Stimulated activated CD4-positive, alpha-beta T cell treated with anti-CD3 and anti-CD28 coated beads, Interleukin-4, amount 100 ng/mL, for 24 hours (primary cell): ENCODE results near the gene LSS.

Experiments
- DNase-seq: peaks from one replicate; pipeline ENCODE4 v3.0.0-alpha.2; 2020

LSS gene

DNA sequence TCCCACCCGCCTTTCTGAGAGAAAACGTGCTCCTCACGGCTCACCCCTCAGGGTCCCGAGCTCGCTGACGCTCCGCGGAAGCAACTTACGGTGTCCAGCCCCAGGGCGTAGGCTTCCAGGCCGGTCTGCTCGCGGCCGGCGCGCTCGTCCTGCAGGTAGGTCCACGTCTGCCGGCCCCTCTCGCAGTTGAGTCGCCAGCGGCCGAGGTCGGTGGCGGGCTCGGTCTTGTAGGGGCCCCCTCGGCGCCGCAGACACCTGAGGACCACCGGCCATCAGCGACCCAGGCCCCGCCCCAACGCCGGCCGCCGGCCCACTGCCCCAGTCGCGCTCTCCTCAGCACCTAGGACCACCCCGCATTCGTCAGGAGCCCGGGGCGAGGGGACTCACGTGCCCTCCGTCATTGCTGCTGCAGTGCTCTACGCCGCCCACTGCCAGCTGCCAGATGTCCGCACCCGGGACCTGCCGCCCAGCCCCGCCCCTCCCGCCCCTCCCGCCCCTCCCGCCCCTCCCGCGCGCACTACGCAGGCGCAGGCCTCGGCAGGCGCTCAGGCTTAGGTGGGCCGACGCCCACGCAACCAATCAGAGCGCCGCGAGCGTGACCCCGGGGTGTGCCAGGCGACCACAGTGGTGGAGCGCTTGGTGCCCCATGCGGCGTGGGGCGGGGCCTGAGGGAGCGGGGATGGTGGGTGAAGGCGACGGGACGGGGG, at the start of gene LSS:
Gene LSS, minus strand, starts transcription at position 430 of the 707 bp plus-strand sequence. Its CDS starts 29 bp downstream, at position 401.
- peak; percentile 94 for DNase-seq

DNA sequence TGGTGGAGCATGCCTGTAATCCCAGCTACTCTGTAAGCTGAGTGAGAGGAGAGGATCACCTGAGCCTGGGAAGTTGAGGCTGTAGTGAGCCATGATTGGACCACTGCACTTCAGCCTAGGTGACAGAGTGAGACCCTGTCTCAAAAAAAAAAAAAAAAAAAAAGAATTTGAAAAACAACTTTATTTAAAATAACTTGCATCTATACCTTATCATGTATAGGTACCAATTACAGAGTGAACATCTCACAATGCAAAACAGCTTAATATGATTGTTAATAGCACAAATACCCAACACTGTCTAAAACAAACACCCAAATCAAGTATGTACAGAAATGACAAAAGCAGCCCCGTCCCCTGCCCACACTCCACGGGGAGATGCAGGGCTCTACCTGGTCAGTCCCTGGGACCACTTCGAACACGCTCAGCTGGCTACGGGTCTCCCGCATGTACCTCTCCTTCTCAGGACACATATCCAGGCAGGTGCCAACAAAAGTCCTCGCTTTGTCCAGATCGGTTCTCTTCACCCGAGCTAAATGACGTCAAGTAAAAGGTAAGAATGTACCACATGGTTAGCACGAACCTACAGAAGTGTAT, 46.3 kb upstream of the LSS start:
- DNase-seq = no peak

DNA sequence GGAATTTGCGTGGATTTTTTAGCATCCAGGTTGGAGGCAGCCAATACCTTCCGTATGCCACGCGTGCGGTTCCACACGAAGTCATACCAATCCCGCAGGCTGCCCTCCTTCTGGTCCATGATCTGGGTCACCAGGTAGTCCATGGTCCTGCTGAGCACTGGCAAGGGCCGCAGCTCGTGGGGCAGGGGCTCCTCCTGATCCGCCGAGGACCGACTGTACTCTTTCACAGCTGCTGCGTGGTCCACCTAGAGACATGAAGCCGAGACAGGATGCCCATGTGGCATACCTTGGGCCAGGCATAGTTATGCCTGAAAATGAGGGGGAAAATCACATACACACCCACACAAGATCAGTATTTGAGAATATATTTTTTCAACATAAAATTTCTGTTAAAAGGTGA, 44.8 kb upstream of the LSS start:
- DNase-seq = no peak

DNA sequence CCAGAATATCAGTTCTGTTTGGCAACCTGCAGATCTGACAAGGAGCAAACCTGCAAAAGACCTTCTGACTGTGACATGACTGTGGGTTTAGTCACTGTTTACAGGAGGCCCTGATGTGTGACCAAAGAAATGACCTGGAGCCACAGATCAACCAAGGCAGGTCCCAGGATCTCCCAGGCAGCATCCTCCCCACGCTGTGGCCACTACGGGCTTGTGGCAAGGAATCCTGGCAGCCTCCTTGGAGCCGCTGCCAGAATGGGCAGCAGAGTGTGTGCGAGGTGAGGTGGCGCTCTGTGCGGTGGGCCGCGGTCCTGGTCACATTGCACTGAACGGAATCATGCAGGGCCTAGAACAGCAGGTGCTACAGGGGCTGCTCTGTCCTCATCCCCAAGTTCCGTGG, 40.9 kb upstream of the LSS start:
- DNase-seq = no peak

DNA sequence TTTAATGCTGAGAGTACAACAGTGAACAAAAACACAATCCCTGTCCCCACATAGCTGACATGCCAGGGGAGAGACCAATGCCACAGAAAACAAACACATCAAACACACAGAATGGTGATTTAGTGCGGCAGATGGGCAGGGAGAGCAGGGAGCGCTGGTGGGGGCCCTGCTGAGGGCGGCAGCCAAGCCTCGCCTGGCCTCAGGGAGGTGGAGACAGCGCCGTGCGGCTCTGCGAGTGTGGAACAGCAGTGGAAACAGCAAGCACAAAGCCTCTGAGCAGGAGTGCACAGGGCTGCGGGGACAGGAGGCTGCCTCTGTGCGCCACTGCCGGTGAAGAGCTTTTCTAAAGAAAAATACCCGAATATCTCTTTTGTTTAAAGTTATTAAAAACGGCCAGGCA, 39.8 kb upstream of the LSS start:
- DNase-seq = no peak

DNA sequence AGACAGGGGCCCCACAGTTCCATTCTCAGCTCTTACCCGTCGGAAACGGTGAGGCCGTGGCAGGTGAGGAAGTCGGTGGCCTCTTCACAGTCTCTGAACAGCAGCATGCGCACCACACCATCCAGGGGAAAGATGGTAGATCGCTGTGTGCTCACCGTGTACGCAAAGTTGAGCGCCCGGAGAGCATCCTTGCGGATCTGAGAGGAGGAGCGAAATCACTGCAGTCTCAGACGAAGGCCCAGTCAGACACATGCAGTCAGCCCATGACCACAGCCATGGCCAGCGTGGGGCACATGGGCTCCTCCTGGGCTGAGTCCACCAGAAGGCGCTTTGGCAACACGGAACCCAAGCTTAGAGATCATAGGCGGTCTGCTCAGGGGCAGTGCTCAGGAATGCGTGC, 38.4 kb upstream of the LSS start:
- no peak for DNase-seq

DNA sequence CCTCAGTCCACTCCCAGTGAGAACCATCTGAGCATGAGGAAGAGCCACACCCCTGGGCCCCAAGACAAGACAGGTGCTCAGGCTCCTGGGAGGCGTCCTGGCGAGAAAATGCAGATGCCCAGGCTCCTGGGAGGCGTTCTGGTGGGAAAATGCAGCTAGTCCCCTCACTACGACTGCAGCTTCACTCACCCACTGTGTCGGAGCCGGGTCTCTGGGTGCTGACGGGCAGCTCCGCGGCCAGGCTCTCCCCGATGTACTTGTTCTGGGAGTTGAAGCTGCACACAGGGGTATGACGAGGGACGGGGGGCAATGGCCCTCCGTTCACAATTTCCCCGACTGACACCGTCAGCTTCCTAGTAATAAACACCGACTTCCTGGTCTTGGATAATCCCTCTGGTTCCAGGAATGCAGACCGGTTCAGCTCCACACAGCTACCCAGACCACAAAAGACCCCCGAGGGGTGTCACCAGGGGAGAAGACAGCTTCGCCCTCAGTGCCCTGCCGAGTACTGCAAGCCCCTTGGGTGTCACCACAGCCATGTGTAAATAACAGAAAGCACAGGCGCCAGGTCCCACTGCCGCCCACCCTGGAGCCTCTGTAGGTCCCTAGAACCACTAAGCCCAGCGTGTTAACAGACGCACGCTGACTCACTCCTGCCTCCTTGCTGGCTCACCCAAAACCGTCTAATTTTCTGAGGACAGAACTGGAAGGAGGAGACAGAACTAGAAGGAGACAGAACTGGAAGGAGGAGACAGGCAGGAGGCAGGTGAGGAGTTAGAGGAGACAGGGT, 37.4 kb upstream of the LSS start:
- DNase-seq = no peak

DNA sequence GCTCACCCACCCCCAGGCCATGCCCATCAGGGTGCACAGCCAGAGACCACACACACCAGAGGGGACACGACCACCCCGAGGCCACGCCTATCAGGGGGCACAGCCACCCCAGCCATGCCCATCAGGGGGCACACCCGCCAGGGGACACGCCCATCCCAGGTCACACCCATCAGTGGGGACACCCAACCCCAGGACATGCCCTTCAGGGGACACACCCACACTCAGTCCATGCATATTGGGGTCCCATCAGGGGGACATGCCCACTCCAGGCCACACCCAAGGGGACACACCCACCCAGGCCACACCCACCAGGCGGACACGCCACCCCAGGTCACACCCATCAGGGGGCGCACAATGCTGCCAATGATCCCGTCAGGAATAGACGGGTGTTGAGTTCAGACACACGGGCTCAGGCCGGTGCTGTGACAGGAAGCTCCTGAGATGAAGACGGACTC, 36.1 kb upstream of the LSS start:
- no peak for DNase-seq

DNA sequence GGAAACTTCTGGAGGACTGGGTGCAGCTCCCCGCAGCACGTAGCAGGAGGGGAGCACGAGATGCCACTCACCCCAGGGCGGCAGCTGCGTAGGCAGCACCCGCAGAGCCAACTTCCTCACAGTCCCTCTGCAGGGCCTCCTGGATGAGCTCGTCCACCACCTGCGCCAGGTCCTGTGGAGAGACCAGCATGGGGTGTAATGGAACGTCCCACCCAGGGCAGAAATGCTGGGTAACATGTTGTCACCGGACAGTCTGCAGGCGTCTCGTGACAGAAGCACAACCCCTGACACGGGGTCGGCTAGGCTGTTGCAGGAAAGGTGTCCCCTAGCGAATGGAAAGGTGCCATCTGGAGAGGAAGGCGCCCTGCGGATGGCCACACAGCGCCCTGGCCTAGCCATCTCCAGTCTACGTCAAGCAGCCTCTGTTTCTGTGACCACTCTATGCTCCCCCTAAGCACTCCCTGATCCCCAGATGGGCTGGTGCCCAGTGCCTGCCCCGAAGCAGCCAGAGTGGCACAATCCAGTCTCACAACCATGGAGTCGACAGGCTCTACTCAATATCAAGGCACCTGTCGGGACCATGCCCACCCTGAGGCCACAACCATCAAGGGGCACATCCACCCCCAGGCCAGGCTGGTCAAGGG, 35.6 kb upstream of the LSS start:
- DNase-seq = no peak

DNA sequence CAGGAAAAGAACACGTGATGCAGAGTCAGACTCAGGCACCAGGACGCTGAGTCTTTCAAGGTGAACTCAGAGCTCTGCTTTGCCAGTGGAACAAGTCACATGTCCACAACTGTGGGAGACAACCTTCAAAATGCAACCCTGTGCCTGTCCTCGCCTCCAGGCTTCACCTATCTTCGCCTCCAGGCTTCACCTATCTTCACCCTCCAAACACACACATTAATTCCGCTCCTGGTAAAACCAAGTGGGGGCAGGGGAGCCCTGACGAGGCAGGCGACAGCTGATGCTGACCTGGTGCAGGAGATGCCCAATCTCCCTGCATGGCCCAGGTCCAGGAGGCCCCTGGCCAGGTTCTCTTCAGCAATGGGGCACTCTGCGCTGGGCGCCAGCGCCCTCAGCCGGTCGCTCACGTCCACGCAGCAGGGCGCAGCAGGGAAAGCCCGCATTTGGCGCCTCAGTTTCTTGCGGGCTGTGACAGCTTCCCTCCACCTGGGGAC, 28.0 kb upstream of the LSS start:
- no peak for DNase-seq

DNA sequence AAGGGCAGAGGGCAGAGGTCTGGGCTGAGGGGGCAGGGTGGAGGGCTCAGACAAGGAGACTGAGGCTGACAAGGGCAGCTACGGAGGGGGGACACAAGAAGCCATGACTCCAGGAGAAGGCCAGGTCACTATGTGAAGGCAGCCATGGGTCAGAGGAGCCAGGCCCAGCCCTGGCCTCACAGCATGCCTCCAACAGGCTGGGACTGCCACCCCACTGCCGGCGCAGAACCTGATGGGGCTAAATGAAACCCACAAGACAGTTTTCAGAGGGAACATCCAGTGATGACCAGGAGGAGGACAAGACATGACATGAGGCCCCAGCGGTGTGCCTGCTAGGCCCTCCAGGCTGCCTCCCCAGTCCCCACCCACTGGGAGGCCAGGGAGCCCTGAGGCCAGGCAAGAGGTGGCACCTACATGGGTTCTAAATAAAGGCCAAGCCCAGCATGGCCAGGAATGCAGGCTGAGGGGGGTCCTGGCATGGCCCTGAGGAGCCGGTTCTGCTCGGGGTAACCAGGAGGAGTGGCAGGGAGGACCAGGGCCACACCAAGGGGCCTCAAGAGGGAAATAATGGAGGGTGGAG, 27.3 kb upstream of the LSS start:
- no peak for DNase-seq

DNA sequence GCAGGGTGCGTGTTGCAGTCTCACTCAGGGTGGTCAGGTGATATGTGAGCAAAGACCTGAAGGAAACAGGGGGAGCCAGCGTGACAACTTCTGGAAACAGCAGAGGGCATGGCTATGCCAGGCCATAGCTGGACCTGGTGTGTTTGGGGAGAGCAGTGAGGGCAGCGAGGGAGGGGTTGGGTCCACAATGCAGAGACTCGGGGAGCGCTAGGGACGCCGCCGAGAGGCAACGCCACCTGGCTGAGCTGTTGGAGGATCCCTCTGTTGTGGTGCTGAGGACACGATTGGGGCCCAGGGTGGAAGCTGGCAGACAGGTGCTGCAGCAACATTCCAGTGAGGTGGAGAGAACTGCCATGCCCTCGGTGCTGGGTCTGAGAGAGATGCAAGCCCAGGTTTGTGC, 26.6 kb upstream of the LSS start:
- no peak for DNase-seq

DNA sequence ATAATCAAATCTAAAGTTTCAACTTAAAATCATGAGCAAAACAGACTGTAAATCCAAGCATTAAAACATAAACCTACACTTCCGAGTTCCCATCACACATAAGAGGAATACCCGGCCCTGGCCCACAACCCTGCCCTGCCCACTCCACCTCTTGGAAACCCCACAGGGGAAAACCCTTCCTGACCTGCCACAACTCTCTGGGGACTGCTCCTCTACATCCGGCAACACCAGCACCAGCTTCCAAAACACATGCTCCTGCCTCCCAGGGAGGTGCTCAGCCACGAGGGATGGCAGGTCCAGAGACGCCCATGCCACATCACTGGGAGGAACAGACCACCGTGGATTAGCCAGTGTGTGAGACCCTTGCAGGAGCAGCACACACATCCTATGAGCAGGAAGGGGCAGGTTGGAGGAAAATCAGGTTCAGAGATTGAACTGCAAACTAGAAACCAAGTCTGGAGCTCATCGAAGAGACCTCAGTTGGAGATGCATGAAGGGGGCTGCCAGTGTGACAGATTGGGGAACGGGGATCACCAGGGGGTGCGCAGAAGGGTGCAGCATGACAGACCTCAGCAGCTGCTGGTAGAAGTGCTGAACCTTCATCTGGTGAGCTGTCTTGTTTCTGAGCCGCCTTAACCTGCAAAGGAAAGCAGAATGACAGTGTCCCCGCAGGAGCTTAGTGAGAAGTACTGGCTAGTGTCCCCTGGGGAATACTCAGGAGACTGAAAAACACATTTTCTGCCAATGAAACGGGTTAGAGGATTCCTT, 25.8 kb upstream of the LSS start:
- DNase-seq = no peak

DNA sequence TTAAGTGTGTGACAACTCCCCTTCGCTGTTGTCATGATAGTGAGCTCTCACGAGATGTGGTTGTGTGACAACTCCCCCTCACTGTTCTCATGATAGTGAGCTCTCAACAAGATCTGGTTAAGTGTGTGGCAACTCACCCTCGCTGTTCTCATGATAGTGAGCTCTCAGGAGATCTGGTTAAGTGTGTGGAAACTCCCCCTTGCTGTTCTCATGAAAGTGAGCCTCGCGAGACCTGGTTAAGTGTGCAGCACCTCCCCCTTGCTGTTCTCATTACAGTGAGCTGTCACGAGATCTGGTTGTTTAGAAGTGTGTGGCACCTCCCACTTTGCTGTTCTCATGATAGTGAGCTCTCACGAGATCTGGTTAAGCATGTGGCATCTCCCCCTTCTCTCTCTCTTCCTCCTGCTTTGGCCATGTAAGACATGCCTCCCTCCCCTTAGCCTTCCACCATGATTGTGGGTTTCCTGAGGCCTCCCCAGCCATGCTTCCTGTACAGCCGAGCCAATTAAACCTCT, 25.1 kb upstream of the LSS start:
- peak; percentile 59 for DNase-seq

DNA sequence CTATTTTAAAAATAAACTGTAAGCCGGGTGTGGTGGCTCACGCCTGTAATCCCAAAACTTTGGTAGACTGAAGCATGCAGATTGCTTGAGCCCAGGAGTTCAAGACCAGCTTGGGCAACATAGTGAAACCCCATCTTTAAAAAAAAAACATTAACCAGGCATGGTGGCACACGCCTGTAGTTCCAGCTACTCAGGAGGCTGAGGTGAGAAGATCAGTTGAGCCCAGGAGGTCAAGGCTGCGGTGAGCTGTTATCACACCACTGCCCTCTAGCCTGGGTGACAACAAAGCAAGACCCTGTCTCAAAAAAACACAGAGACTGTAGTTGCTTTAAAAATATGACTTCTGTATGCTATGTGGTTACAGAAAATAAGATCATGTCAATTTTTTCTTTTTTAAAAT, 24.3 kb upstream of the LSS start:
- DNase-seq = no peak

DNA sequence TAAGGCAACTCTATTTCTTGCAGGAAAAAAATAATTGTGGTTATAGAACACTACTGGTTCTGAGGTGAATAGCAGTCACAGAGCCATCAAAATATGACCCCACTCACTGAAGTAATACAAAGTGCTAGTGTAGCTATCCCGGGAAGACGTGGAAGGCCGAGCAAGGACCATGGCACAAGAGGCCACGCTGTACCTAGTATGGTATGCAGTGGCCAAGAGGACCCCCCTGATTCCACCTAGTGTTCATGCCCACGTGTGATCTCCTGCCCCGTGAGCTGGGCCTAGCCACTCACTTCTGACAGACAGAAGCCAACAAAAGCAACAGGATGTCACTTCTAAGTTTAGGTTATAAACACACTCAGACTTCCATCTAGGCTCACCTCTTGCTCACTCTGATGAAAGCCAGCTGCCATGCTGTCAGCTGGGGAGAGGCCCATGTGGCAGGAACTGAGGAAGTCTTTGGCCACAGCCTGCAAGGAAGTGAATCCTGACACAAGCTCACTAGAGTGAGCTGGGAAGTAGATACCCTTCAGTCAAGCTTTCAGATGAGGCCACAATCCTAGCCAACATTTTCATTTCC, 21.7 kb upstream of the LSS start:
- DNase-seq = no peak

DNA sequence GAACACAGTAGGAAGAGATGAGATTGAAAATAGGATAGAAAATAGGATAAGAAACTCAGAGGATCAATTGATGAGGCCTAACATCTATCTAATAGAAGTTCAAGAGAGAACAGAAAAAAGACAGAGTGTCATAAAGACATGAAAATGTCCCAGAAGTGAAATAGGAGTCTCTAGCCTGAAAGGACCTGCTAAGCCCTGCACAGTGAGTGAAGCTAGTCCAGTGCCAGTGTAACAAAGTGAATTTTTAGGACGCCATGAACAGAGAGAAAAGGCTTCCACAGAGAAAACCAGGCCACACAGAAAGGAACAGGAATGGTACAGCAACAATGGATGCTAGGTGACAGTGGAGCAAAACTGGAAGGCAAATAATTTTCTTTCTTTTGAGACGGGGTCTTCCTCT, 20.3 kb upstream of the LSS start:
- no peak for DNase-seq

DNA sequence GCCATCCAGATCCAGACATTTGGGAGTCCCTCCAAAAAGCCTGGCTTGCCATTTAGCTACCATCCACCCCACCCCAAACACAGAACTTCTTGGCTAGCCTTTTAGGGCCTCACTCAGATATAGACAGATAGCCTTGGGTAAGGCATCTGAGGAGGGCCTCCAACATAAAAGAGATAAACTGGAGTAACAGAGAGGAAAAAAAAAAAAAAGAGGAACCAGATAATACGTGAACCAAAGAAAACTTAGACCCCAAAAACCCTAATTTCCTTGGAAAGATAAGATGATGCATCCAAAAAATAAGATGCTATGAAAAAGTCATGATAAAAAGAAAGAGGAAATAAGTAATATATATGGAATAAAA, 19.8 kb upstream of the LSS start:
- no peak for DNase-seq

DNA sequence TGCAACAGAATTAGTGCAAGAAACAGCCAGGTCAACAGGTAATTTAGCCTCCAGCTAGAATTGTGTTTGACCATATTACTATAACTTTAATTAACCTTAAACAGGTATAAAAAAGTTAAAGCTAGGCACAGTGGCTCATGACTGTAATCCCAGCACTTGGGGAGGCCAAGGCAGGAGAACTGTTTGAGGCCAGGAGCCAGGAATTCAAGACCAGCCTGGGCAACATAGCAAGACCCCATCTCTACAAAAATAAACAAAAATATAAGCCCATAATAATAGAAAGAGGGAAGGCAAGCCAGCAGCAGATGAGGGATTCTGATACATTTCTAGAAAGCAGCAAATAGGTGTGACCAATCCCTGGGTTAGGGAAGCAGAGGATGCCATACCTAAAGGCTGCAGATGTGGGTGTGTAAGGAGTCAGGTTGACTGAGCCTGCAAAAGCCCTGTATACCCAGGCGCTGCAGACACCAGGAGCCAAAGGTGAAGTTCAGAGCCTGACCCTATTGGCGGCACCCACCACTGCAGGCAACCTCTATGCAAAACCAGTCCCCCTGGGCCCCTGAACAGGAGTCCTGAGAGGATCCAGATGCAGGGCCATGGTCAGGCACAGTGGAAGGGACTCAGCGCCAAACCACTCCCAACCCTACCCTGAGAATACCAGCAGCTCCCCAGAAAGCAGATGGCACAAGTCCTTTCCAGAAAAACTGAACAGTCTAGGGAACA, 19.3 kb upstream of the LSS start:
- no peak for DNase-seq

DNA sequence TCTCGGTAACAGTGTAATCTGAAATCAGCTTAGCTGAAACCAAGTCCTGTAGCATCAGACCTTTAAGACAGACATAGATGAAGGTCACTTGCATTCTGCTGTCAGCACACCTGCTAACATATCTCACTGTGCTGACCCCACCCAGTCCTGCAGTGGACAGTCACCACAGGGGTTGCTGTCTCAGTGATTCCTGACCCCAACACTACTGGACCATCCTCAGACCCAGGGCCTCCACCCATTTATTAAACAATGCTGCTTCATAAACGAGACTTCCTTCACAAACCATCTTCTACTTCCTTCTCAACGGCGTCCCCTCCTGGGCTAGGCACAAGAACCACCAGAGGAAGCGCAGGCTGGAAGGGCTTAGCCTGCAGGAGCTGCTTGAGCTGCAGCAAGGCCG, 17.8 kb upstream of the LSS start:
- DNase-seq = no peak
